H1 (cell line): Measurements from ENCODE around the gene NOS3.

Source experiments
- BRCA1 ChIP-seq: IDR thresholded peaks from 2 replicates; pipeline ENCODE4 v1.6.1; 2012; ENCODE audit warnings: low read depth, low read length, improper control_type of control experiment
- CHD2 ChIP-seq: IDR thresholded peaks from 2 replicates; pipeline ENCODE4 v1.6.1; 2012; ENCODE audit warnings: low read length, improper control_type of control experiment
- CREB1 ChIP-seq: IDR thresholded peaks from 2 replicates; pipeline ENCODE4 v1.6.1; 2012; ENCODE audit warnings: inconsistent platforms
- EZH2 ChIP-seq: fragments of 200-600 bp; sonication (generic); IDR thresholded peaks from 2 replicates; pipeline ENCODE4 v1.7.1; 2012; ENCODE audit warnings: low read depth, mild to moderate bottlenecking, moderate library complexity, low read length, inconsistent platforms; ENCODE audit not compliant: severe bottlenecking
- KDM1A ChIP-seq: fragments of 200-600, 300-600 bp; sonication (generic); IDR thresholded peaks from 2 replicates; pipeline ENCODE4 v1.7.1; 2016; ENCODE audit warnings: mild to moderate bottlenecking, low read length, borderline replicate concordance
- POLR2A ChIP-seq, 2 experiments: IDR thresholded peaks; 1 replicate in 1 of 2; 2 replicates in 1 of 2; pipeline ENCODE4 v1.6.1; 2011; ENCODE audit warnings: low read depth in 2 of 2, low read length in 2 of 2, mild to moderate bottlenecking in 2 of 2; ENCODE audit errors: control extremely low read depth in 1 of 2
- RAD21 ChIP-seq, 2 experiments: IDR thresholded peaks in 1 of 2; conservative IDR thresholded peaks in 1 of 2; 2 replicates each; pipeline ENCODE4 v1.6.1; 2011; ENCODE audit warnings: low read depth in 2 of 2, low read length in 2 of 2, improper control_type of control experiment in 1 of 2, inconsistent platforms in 1 of 2, mild to moderate bottlenecking in 1 of 2, moderate library complexity in 1 of 2
- YY1 ChIP-seq: IDR thresholded peaks from 2 replicates; pipeline ENCODE4 v1.6.1; 2011; ENCODE audit warnings: low read depth, mild to moderate bottlenecking, low read length
- ZNF274 ChIP-seq: IDR thresholded peaks from 2 replicates; pipeline ENCODE4 v1.7.0; 2012; ENCODE audit warnings: low read length, borderline replicate concordance; ENCODE audit errors: extremely low read depth
- TF ChIP-seq, protein P1 (sequence below), 3 experiments: IDR thresholded peaks; 1 replicate in 2 of 3; 2 replicates in 1 of 3; pipeline versions ENCODE4 v1.5.1 to v1.6.1; 2011; ENCODE audit warnings: low read length in 3 of 3, mild to moderate bottlenecking in 3 of 3, inconsistent platforms in 2 of 3, low read depth in 1 of 3, moderate library complexity in 1 of 3; ENCODE audit not compliant: insufficient read depth in 1 of 3; ENCODE audit errors: control extremely low read depth in 1 of 3

DNA sequence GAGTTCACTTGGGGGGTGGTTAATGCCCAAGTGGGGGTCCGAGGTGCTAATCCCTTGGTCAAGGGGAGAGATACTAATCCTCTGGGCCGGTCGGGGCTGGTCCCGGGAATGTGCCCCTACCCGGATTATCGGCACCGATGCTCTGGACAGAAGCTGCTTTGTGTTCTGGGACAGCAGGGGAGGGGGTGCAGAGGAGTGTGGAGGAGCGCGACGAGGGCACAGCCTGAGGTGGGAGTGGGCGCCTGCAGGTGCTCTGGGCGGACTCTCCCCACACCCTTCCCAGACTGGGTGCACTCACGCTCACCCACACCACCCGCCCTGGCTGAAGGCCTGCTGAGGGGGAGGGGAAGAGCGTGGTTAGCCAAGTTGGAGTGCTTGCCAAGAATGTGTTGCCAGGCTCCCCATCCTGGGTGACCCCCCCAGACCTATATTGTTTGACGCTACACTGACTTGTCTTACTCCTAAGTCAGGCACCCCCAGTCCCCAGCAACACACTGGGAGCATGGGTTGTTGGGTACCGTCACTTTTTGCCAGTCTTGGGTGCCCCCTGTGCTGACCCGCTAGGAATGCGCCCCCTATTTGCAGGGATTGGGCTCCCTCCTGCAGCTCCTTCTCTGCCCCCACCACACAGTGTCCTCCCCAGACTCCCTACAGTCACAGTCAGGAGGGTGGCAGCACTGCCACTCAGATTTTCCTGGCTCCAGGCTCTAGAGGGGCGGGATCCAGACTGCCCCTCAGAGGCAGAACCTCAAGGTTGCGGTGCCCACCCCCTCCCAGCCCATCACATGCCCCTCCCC is 69.8 kb downstream of the NOS3 start:
- TF ChIP-seq, protein P1, sequence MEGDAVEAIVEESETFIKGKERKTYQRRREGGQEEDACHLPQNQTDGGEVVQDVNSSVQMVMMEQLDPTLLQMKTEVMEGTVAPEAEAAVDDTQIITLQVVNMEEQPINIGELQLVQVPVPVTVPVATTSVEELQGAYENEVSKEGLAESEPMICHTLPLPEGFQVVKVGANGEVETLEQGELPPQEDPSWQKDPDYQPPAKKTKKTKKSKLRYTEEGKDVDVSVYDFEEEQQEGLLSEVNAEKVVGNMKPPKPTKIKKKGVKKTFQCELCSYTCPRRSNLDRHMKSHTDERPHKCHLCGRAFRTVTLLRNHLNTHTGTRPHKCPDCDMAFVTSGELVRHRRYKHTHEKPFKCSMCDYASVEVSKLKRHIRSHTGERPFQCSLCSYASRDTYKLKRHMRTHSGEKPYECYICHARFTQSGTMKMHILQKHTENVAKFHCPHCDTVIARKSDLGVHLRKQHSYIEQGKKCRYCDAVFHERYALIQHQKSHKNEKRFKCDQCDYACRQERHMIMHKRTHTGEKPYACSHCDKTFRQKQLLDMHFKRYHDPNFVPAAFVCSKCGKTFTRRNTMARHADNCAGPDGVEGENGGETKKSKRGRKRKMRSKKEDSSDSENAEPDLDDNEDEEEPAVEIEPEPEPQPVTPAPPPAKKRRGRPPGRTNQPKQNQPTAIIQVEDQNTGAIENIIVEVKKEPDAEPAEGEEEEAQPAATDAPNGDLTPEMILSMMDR (IDR thresholded peaks at IDR 0.05; ENCODE audit: control extremely low read depth in 1 of 3, insufficient read depth in 1 of 3, low read depth in 1 of 3, low read length in 3 of 3): peak in 1 of 3 experiments; percentile 6; a peak in 1 of 4 replicates
- TF ChIP-seq EZH2 (no peak), RAD21 (IDR thresholded peaks at IDR 0.05 in 1 of 2, conservative IDR thresholded peaks at IDR 0.05 in 1 of 2; ENCODE audit: low read depth in 2 of 2, low read length in 2 of 2) (no peak), ZNF274 (no peak), KDM1A (no peak), CREB1 (no peak), POLR2A (IDR thresholded peaks at IDR 0.05; ENCODE audit: control extremely low read depth in 1 of 2, low read depth in 2 of 2, low read length in 2 of 2) (no peak), YY1 (no peak), CHD2 (no peak), BRCA1 (no peak)
